ENCODE data around the gene PPP1R12B. TPM values are rescaled to one million over a fixed set of nuclear protein-coding genes. Genes with fewer than 3 reads are reported as not detected.
A peak's percentile ranks its signal among the peaks of the same experiment; 100 is the strongest.
"Not testable (repeated sequence)": the region's sequence is repeated elsewhere in the genome, so short reads cannot be mapped to it uniquely, and the experiment has no call there.

Gene PPP1R12B
- total RNA-seq, 2 donors from 2014 or later, result 21.5 to 28.6 TPM

- DNase-seq (ENCODE audit: low spot score in 2 of 2) (no peak), ATAC-seq (no peak)
- Mint-ChIP-seq H3K9me3 (no peaks in the 10 kb centered on the region), H3K36me3 (no peaks in the 10 kb centered on the region), H3K27ac (no peak overlapping the region)
Measured at GRCh38 chr1:202624088-202624780, 275.7 kb downstream of the PPP1R12B start.

DNA sequence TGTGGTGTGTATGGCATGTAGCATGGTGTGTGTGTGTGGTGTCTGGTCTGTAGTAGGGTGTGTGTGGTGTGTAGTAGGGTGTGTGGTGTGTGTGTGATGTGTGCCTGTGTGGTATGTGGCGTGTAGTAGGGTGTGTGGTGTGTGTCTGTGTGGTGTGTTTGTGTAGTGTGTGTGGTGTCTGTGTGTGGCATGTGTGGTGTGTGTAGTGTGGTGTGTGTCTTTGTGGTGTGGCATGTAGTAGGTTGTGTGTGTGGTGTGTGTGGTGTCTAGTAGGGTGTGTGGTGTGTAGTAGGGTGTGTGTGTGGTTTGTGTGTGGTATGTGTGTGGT lies 276.2 kb downstream of the PPP1R12B start:
- Mint-ChIP-seq H3K36me3 (no peaks in the 10 kb centered on the region), H3K9me3 (no peaks in the 10 kb centered on the region), H3K27ac (no peak overlapping the region)
- no peak for DNase-seq (ENCODE audit: low spot score in 2 of 2)
- ATAC-seq, result peak in 1 of 2 donors; percentile 17

DNA sequence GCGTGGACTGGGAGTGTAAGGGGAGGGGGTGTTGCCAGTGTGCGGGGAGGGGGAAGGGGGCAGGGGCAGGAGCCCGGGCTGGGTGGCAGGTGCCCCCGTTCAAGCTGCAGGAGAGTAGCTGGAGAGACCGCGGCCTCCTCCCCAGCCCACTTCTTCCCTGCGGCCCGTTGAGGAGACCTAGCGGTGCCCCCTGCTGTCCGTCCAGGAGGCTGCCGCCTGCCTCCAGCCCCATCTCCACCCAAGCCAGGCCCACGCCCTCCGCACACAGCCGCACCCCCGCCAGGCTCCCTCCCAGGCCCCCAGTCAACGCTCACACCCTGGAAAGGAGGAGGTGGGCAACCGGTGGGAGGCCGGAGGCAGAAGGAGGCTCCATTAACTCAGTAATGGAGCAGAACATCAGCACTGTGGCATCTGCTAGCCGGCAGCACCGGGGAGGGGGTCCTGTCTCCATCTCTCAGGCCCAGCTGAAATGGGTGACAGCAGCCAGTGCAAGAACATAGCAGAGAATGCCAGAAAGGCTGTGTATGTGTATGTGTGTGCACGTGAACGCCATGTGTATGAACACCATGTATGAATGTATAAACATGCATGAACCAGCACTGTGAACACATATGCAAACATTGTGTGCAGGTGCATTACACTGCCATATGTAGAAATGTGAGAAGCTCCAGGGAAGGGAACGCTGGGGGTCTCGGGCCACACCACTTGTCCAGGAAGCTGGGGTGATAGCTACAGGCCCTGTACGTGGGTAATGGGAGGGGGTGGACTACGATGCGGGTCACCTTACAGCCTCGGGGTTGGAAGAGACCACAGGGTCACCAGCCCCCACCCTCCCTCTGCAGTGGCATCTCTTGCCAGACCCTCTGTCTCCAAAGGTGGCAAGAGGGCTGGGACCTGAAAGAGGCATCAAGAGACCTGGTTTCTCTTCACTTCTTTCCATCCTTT lies 277.2 kb downstream of the PPP1R12B start:
- peak; percentile 48 to 80 for ATAC-seq
- no peak overlapping the region for H3K27ac Mint-ChIP-seq
- H3K9me3 Mint-ChIP-seq, result no peaks in the 10 kb centered on the region
- no peaks in the 10 kb centered on the region for H3K36me3 Mint-ChIP-seq
- peak in 1 of 2 donors; percentile 66 for DNase-seq (ENCODE audit: low spot score in 2 of 2)

- not testable (repeated sequence) for H3K36me3 Mint-ChIP-seq; ATAC-seq; H3K27ac Mint-ChIP-seq; DNase-seq (ENCODE audit: low spot score in 2 of 2); H3K9me3 Mint-ChIP-seq
Measured at GRCh38 chr1:202627036-202627435, 278.5 kb downstream of the PPP1R12B start.

DNA sequence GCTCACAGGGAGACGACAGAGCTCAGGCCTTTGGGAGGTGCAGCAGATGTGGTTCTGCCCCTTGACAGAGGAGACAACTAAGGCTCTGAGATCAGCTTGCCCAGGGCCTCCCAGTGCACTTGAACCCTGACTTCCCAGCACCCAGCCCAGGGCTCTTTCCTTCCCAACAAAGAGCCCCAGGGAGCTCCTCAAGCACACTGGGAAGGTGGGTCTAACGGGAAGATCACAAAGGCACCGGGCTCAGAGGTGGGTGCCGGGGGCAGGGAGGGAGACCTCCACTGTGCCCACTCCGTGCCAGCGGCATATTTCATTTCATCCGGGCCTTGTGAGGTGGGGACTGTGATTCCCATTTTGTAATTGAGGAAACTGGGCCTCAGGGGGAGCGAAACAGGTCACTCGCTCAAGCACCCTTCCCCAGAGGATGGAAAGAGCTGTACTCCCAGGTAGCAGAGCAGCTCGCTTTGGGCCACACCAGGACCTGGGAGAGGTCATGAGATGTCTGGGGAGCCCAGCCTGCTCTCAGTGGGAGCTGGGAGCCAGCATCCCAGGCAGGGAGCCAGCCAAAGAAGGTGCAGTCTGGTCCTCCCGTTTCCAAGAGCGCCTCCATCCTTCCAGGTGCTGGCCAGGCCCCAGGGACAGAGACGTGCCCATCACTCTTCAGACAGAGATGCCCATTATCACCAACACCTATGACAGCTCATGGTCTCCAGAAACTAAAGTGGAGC lies 279.5 kb downstream of the PPP1R12B start:
- Mint-ChIP-seq H3K36me3 (no peaks in the 10 kb centered on the region), H3K27ac (no peak overlapping the region), H3K9me3 (no peaks in the 10 kb centered on the region)
- ATAC-seq, result no peak
- DNase-seq (ENCODE audit: low spot score in 2 of 2), result no peak

- no peak overlapping the region for H3K27ac Mint-ChIP-seq
- H3K36me3 Mint-ChIP-seq, result no peaks in the 10 kb centered on the region
- ATAC-seq (peak; percentile 7 to 10), DNase-seq (ENCODE audit: low spot score in 2 of 2) (no peak)
- H3K9me3 Mint-ChIP-seq, result no peaks in the 10 kb centered on the region
Measured at GRCh38 chr1:202628646-202629215, 280.2 kb downstream of the PPP1R12B start.

DNA sequence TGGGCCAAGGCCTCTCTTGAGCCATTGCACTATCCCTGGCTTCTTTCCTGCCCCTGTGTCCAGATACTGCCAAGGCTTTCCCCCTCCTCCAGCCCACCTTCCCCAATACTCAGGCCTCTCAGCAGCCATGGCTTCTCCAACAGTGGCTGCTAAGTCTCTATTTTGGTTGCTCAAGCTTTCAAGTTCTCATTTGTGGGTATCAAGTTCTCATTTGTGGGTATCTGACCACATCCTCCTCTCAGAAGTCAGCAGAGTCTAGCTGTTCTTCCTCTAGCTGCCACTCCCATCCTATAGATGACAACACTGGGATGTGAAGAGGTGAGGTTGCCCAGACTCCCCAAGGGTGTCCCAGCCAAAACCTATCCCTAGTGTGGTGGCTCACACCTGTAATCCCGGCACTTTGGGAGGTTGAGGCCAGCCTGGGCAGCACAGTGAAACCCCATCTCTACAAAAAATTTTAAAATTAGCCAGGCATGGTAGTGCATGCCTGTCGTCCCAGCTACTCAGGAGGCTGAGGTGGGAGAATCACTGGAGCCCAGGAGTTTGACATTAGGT lies 280.8 kb downstream of the PPP1R12B start:
- not testable (repeated sequence) for H3K9me3 Mint-ChIP-seq; H3K27ac Mint-ChIP-seq; DNase-seq (ENCODE audit: low spot score in 2 of 2); H3K36me3 Mint-ChIP-seq
- peak; percentile 82 to 83 for ATAC-seq

DNA sequence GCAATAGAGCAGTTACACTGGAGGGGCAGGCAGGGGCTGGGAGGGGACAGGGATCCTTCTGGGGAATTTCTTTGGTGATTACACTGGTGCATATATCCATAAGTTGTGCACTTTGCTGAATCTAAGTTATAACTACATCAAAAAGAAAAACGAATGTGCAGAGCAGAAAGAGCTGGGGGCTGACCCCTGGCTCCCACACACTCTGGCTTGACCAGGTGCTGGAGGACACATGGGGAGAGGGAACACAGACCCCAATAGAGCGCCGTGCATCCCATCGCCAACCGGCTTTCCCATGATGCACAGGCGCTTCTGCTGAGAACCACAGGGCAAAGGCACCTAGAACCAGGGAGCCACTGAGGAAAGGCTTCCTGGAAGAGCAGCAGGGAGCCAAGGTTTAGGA lies 281.6 kb downstream of the PPP1R12B start:
- not testable (repeated sequence) for H3K9me3 Mint-ChIP-seq; H3K27ac Mint-ChIP-seq; ATAC-seq; DNase-seq (ENCODE audit: low spot score in 2 of 2); H3K36me3 Mint-ChIP-seq

GRCh38 chr1:202630541-202630940 lies 282.0 kb downstream of the PPP1R12B start:
- ATAC-seq (no peak), DNase-seq (ENCODE audit: low spot score in 2 of 2) (no peak)
- no peaks in the 10 kb centered on the region for H3K36me3 Mint-ChIP-seq
- H3K9me3 Mint-ChIP-seq, result no peaks in the 10 kb centered on the region
- H3K27ac Mint-ChIP-seq, result no peak overlapping the region

- no peaks in the 10 kb centered on the region for H3K36me3 Mint-ChIP-seq
- DNase-seq (ENCODE audit: low spot score in 2 of 2), result no peak
- no peak for ATAC-seq
- H3K9me3 Mint-ChIP-seq, result no peaks in the 10 kb centered on the region
- H3K27ac Mint-ChIP-seq, result no peak overlapping the region
Measured at GRCh38 chr1:202631076-202631923, 282.8 kb downstream of the PPP1R12B start.

DNA sequence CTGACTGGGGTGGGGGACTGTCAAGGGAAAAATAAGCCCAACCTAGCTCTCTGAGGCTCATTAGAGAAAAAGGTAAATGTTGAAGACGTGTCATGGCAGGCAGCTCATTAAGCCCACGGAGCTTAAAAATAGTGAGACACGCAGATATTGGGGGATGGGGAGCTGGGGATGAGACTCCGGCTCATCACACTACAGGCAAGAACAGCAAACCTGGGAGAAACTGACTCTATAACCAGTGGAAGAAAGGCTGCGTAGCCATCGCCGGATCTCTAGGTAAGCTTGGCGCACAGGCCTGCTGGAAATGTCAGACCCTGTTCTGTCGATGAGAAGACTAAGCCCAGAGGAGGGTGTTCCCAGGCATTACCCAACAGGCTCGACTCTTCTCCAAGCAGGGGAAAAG lies 283.7 kb downstream of the PPP1R12B start:
- Mint-ChIP-seq H3K27ac (no peak overlapping the region), H3K36me3 (no peaks in the 10 kb centered on the region), H3K9me3 (no peaks in the 10 kb centered on the region)
- no peak for DNase-seq (ENCODE audit: low spot score in 2 of 2)
- no peak for ATAC-seq

- not testable (repeated sequence) for H3K36me3 Mint-ChIP-seq; DNase-seq (ENCODE audit: low spot score in 2 of 2); H3K9me3 Mint-ChIP-seq; ATAC-seq; H3K27ac Mint-ChIP-seq
Measured at GRCh38 chr1:202636171-202636570, 287.7 kb downstream of the PPP1R12B start.

DNA sequence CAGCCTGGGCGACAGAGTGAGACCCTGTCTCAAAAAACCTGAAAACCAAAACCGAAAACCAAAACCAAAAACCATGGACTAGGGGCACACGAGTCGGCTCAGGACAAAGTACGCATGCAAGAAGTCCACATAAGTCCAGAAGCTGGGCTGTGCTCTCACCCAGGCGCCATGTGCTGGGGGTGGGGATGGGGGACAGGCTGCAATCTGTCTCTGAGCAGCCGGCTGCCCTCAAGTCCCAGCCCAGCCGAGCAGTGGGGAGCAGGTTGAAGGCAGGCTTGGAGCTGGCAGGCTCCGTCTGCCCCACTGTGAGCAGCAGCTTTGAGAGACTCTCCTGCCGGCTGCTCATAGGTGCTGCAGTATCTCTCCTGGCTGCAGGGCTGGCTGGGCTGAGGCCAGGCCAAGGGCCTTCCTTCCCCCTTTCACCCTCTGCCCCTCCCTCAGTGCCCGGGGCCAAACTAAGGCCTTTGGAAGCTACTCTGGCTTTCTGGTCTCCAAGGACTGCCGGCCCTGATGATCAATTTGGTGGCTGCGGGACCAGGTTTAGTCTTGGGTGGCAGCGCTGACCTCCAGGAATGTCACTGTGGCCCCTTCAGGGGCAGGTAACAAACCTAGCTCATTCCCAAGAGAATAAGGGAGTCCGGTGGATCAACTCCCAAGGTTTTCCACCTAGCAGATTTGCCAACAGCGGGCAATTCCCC lies 289.0 kb downstream of the PPP1R12B start:
- ATAC-seq; DNase-seq (ENCODE audit: low spot score in 2 of 2); H3K27ac Mint-ChIP-seq; H3K36me3 Mint-ChIP-seq; H3K9me3 Mint-ChIP-seq: not testable (repeated sequence)

DNA sequence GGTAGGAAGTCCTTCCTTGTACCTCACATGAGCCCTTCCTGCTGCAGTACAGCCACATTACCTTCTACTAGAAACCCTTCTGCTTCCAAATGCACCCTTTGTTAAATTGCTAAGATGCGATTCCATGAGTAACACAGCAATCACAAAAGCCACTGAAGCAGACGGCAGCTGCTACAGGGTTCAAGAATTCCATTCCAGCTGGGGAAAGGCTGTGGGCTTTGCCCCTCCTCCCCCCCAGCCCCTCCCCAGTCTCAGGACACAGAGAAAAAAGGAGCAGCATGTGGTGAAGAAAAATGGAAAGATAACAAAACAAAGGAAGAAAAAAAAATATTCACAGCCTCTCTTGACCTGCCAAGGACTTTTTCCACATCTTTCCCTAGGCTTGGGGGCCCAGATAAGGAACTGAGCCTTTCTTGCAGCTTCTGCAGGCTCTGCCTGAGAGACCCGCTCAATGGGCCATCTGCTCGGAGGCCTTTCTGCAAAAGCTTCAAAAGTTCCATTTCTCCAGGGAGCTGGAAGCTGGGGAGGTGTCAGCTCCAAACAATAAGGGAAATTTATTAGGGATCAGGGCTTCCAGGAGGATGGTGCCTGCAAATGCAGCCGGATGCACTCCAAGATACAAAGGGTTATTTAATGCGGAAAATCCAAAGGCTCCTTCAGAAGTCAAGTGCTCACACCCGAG lies 289.7 kb downstream of the PPP1R12B start:
- DNase-seq (ENCODE audit: low spot score in 2 of 2), result no peak
- H3K9me3 Mint-ChIP-seq, result no peaks in the 10 kb centered on the region
- no peaks in the 10 kb centered on the region for H3K36me3 Mint-ChIP-seq
- no peak for ATAC-seq
- no peak overlapping the region for H3K27ac Mint-ChIP-seq

All from activated naive CD4-positive, alpha-beta T cell treated with anti-CD3 and anti-CD28 coated beads, Interleukin-2, amount 50 U/mL, for 72 hours (primary cell).